G401 (cell line): ENCODE results near the gene SHC3. TPM values are rescaled to one million over a fixed set of nuclear protein-coding genes. Genes with fewer than 3 reads are reported as not detected.

ENCODE experiments used
- DNase-seq: peaks from one replicate; pipeline ENCODE4 v3.0.0-alpha.2; 2015; ENCODE audit warnings: low spot score
- in situ Hi-C: cut with HindIII; loops from 2 replicates; pipeline ENCODE4 v1.10.0; 2016; ENCODE audit warnings: low sequenced_read_pairs, mixed read lengths
- total RNA-seq: library from RNA; depleted of rRNA; stranded (reverse); fragments of >200 nt; shearing (Covaris generic); gene quantifications from 2 replicates; pipeline ENCODE4 v1.2.3, GENCODE V29; 2014

The SHC3 gene
- total RNA-seq, 1 experiment from 2014 or later, result not detected

DNA sequence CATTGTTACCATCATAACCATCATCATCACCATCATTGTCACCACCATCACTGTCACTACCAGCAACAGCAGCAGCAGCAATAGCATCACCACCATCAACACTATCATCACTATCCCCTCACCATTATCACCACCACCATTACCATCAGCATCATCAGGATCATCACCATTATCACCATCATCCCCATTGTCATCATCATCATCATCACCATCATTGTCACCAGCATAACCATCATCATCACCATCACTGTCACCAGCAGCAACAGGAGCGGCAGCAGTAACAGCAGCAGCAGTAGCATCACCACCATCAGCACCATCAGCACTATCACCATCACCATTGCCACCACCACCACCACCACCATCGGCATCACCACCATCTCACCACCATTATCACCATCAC, 139.0 kb downstream of the SHC3 start:
- in situ Hi-C loops, result no loop called here
- DNase-seq, result no peak

DNA sequence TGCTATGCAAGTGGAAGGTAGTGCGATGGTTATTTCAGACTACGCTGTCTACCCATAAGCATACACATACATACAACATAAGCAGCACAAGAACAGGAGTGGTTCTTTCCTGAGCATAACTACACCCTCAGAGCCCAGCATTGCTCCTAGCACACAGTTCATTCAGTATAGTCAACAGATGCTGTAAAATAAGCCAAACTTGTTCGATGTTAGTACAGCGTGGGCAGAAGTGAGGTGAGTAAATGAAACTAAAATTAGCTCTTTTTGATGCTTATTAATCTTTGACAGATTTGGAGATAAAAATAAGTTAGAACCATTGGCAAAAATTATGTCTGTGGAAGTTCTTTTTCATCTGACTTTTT, 139.5 kb downstream of the SHC3 start:
- in situ Hi-C loops, result no loop called here
- no peak for DNase-seq

DNA sequence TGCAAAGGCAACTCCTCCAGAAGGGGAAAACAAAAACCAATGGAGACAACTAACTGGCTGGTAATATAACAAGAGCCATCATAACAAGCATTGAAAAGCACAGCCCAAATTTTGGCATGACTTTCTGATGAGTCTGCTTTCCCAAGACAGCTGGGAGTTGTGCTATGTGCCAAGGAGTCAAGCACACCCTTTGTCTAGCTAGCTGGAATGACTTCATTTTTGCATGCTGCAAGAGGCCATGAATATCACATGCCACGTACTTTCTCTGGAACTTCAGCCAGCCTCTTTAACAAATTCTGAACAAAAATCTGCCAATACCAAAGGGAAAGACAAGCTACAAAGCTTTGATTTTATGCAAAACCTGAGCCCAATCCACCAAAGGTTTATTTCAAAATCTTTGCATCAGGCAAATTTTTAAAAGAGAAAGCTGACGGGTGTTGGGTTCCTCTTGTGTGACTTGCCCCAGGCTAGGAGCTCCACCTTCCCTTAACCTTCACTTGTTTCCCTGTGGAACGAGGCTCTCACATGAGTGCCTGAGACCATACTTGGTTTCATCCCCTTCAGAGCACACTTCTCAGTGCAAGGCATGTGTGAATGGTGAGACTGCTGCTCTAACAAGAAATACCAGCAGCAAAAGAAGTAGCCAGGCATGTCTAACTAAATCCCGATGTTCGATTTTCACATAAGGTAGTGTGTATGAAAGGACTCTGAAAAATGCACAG, 140.1 kb downstream of the SHC3 start:
- in situ Hi-C loops, result no loop called here

DNA sequence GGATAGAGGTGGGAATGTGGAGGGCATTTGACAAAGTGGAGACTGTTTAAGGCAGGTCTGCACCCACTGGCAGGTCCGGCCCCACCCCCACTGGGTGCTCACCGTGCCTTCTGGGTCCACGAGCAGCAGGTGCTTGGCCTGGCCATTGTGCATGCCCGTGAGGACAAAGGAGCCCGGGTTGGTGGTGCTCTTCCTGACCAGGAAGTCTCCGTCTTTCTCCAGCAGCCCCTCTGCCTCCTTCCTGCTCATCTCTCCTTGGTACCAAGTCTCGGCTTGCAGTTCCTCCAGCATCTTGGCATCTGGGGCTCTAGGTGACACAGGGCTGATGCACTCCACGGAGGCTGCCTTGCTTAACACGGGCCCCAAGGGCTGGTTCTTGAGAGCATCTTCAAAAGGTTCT, 140.7 kb downstream of the SHC3 start:
- in situ Hi-C loops, result no loop called here
- no peak for DNase-seq

More for the DNA sequence above, 140.1 kb downstream of the SHC3 start:
- DNase-seq, result peak; percentile 25

DNA sequence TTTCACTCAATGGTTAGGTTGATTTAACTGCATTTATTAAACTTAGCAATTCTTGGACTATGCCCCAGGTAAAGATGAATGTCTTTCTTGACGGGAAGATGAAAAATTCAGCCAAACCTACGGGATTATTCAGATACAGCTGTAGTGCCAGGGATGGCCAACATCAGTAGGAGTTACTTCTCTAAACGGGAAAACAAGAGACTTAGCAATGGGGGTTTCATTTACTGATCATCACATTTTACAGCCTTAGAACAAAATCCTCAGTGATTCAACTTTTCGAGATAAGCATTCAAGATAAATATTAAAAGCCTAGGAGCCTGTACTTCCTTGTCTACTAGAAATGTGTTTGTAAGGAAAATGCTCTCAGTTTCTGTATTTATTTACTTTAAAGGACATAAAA, 141.3 kb downstream of the SHC3 start:
- in situ Hi-C loops, result no loop called here

DNA sequence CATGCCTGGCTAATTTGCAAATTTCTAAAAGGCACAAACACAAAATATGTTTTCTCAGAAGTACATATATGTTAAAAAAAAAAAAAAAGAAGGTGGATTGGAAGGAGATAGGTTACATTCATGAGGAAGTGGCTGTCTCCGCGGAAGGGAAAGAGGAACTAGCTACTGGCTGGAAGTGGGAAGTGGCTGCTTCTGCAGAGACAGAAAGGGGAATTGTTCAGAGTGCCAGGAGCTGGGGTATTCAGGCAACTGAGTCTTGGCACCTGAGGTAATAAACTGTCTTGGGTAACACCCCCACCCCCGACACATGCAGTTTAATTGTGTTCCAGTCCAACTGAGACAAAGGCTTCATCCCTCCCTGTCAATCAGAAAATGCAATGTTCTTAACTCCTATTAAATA, 141.7 kb downstream of the SHC3 start:
- DNase-seq, result no peak
- in situ Hi-C loops, result no loop called here

More for the DNA sequence above, 141.3 kb downstream of the SHC3 start:
- no peak for DNase-seq

DNA sequence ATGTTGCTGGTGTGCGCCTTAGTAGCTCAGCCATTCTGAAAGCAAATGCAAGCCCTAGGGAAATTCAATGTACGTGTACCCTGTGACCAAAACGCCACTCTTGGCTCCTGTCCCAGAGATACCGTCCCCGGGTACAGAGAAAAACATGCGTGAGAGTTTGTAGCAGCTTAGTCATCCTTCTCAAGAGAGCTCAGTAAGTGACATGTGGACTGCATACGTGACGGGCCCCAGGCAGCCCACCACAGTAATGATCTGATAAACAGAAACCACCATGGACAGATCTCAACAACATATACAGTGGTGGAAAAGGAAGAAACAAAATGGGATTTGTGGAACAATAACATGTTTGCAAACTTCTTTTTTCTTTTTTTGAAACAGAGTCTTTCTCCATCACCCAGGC, 142.2 kb downstream of the SHC3 start:
- in situ Hi-C loops, result no loop called here
- DNase-seq, result no peak

DNA sequence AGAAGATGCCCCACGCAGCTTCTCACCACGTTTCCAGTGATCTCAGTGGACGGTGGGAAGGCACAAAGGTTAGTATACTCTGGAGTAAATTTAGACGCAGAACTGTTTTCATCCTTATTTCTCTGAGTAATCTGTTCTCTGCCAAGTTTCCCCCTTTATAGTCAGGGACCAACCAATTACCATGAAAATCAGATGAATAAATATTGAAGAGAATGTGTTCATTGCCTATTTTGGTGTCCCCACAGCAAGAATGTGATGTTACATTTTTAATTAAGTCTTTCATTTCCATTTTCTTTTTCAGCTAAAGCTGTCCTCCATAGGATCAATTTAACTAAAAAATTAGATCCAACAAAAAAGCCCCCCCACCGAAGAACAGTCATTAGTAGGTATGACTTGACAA, 146.0 kb downstream of the SHC3 start:
- in situ Hi-C loops, result no loop called here

DNA sequence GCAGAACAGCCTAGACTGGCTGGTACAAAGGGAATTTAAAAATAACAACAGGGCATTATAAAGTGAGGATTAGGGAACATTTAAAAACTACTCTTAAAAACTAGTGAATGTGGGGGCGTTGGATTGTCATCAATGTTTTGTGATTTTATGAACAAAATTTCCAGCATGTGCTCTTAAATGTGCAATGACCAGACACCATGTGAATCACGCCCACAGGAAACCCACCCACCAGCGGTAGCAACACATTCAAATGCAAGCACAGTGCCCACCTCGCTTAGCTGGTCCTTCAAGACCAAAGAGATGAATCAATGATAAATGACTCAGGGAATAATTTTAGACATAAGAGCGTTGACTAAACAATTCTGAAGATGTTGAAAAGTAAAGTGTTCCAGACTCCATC, 146.4 kb downstream of the SHC3 start:
- DNase-seq, result no peak
- in situ Hi-C loops, result no loop called here

More for the DNA sequence above, 146.0 kb downstream of the SHC3 start:
- no peak for DNase-seq

DNA sequence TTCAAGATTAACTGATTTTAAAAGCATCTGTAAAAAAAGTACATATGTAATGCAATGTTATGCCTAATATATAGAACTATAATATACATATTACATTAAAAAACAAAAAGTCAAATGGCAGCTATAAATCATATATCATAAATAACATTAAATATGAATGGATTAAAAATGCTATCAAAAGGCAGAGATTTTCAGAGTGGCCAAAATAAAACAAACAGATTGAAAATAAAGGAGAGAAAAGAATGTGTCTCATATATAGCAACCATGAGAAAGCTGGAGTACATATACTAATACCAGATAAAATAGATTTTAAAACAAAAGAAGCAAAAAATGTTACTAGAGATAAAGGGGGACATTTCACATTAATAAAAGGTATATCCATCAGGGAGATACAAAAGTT, 148.8 kb downstream of the SHC3 start:
- in situ Hi-C loops, result no loop called here
- DNase-seq, result no peak

DNA sequence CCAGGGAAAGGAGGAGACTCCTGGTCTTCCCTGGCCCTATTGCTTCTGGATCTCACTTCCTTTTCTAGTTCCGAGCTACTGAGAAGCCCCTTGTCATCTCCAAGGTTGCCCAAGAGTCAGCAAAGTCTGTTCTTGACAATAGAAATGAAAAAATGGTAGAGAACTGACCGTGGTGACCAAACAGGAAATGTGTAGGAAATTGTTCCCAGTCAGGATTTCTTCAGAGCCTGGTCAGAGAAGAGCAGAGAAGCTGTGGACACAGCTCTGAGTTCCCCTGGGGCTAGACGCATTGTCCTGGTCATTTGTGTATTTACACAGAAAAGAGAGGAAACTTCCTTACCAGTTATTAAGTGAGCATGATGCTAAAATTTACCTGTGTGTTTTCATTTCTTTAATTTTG, 151.7 kb downstream of the SHC3 start:
- in situ Hi-C loops, result no loop called here
- DNase-seq, result no peak

DNA sequence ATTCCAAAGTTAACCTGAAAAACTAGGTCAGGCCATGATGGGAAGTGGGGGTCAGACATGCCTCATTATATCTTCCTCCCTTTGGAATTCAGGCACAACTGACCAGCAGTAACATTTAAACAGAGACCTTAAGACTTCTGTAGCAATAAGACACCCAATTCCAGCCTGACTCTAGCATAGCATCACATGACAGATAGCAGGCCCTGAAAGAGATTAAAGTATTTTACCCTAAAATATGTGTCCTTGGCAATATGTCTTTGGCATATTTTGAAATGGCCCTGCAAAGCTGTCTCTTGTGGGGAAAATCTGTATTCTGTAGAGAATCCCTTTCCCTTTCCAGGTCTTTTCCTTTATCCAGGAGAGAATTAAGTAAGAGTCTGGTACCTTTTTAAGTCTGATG, 153.1 kb downstream of the SHC3 start:
- in situ Hi-C loops, result no loop called here
- DNase-seq, result no peak

DNA sequence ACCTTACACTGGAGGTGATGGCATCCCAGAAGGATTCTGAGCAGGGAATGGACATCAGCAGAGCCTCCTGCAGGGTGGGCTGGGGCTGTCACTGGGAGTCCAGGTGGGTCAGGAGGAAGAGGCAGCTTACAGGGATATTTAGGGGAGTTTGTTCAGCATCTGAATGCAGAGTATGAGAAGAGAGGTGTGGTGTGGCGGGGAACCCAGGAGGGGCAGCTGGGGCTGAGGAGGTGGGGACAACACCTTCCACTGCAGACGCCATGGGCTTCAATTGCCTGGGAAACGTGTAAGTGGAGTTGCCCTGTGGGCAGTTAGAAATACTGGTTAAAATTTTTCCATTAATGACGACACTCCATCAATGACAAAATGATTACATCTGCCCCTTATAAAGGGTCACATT, 153.9 kb downstream of the SHC3 start:
- in situ Hi-C loops, result no loop called here

DNA sequence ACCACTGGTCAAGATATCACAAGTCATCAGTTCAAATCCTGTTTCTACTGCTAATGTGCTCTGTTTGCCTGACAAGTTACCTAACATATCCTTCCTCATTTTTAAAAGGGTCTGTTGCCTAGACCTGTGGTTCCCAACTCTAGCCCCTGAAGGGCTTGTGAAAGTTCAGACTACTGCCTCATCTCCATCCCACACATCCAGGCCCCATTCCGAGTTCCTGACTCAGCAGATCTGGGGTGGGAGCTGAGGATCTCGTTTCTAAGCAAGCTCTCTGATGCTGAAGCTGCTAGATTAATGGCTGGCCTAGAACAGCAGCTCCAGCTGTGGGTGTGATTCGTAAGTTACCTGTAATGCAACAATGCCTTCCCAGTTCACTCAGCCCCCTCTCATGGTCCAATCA, 154.9 kb downstream of the SHC3 start:
- no peak for DNase-seq
- in situ Hi-C loops, result no loop called here

More for the DNA sequence above, 153.9 kb downstream of the SHC3 start:
- no peak for DNase-seq

DNA sequence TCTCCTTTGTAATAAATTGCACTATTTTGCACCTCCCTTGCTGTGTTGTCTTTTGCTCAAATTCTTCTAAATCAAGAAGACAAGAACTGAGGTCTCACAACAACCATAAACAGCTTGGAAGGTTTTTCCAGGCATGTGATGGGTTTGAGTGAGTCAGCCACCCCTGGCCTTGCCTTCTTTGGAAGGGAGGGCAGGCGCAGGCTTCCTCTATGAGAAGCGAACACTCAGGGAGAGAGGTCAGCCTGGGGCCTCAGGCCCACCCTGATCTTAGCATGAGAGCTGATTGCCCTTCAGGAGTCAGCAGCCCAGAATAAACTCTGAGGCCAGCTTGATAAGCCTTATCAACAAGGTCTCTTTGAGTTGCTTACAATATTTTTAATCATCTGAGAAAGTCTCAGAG, 155.7 kb downstream of the SHC3 start:
- in situ Hi-C loops, result no loop called here
- DNase-seq, result no peak

DNA sequence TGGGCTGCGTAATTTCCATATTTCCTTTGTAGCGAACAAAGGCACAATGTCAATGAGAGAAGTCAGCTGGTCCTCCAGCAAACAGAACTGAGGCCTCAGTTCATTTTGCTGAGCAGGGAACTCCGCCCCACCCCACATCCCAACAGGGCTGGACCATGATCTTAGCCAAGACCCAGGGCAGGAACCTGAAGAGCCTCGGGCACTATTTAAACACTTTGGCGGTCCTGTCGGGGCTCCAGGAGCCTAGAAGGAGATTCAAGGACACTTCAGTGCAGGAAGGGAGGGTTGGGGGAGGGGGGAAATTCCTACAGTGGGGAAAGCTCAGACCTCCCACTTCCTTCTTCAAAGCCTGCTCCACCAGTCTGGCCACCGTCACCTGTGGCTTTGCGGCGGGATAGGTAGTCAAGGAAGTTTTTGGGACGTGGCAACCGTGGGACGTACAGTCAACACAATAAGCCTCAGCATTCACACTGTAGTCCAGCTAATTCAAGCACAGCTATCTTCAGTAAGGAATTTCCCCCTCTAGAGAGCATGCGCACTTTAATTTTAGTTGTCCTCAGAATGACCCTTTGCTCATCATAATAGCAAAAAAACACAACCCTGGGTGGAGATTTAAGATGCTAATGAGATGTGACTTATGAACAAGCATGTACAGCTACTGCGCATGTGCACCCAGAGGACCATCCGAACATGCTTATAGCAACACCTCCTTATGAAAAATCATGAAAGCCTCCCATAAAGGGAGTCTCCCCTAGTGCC, 156.4 kb downstream of the SHC3 start:
- no peak for DNase-seq
- in situ Hi-C loops, result no loop called here

DNA sequence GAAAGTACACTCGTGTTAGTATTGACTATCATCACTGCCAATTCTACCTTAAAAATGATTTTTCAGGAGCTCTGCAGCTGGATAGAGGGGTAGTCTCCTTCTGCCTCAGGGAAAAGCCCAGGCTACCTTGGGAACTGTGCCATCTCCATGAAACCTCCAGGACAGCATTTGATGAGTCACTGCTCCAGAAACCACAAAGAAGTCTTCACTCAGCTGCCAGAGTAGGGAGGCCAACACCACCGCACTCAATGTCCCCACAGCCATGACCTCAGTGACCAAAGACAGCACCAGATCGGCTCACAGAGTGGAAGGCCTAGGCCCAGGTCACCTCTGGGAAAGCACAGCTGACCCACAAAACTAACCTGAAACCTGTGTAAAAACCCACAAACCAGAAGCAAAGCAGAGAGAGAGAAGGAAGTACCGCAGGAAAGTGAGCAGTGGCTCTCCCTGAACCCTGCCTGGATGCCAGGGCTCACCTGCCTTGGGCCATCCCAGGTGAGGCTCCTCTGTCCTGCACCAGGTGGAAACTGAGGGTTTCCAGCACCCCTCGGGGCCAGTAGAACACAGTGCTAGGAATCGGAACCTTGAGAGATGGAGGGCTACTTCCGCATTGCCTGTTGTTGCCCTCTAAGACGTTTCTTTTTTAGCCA, 157.3 kb downstream of the SHC3 start:
- no peak for DNase-seq
- in situ Hi-C loops, result no loop called here

DNA sequence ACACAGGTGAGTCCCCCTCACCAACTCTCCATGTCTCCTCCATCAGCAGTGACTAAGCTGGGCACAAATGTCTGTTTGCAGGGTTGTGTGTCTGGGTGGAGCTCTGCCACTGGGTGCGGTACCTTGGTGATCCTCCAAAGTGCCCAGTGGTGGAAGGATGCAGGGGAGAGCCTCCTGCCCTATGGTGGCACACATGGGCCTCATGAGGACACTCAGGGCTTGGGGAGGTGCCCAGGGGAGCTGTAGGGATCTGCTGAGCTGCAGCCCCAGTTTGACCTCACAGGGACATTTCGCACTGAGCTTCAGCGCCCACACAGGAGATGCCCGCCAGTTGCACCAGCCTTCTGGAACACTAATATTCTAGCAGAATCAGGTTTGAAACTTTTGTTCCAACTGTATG, 157.9 kb downstream of the SHC3 start:
- no peak for DNase-seq
- in situ Hi-C loops, result no loop called here

DNA sequence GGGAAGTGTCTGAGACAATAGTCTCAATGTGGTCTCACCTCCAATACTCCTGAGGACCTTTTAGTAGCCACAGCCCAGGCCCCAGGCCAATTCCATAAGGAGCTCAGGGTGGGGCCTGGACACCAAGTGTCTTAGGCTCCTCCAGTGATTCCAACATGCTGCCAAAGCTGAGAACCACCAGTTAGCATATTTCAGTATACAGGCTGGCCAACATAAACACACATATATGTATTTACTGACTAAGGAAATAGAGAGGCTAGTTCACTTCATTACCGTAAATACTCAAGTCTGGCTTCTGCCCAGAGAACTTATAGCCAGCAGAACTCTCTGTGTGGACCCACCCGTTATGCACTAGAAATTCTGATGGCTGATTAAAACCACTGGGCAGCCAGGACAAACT, 163.3 kb downstream of the SHC3 start:
- DNase-seq, result no peak
- in situ Hi-C loops, result no loop called here

DNA sequence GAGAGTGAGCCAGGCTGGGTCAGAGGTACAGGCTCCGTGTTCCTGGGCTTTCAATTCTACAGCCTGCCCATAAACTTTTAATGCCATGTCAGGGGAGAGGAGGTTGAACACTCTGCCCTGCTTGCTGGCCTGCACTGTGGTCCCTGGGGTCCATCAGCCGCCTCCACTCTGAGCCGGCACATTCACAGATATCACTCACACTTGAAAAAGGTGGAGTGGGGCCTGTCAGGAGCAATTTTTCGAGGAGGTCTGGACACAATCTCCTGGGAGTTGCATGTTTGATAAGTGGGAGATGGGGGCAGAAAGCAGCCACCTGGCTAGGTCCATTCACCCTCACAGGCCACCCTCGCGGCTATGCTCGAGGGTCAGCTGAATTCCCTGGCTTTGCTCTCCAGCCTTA, 164.5 kb downstream of the SHC3 start:
- in situ Hi-C loops, result no loop called here
- DNase-seq, result no peak
